ENCODE data around the gene MTG2.

The MTG2 gene

GRCh38 chr20:62176866-62177265 lies 6.0 kb upstream of the MTG2 start:
- H3K9me3 Mint-ChIP-seq = no peaks in the 10 kb centered on the region
- no peak overlapping the region for H3K4me3 Mint-ChIP-seq
- DNase-seq = no peak
- H3K27ac Mint-ChIP-seq = no peak overlapping the region
- H3K36me3 Mint-ChIP-seq (ENCODE audit: low read depth) = peaks cover 75% of the 10 kb centered on the region
- H3K4me1 Mint-ChIP-seq (ENCODE audit: low read depth) = peaks cover 7% of the 10 kb centered on the region
- H3K27me3 Mint-ChIP-seq = no peaks in the 10 kb centered on the region

GRCh38 chr20:62177307-62177706 lies 5.5 kb upstream of the MTG2 start:
- H3K27ac Mint-ChIP-seq = no peak overlapping the region

DNA sequence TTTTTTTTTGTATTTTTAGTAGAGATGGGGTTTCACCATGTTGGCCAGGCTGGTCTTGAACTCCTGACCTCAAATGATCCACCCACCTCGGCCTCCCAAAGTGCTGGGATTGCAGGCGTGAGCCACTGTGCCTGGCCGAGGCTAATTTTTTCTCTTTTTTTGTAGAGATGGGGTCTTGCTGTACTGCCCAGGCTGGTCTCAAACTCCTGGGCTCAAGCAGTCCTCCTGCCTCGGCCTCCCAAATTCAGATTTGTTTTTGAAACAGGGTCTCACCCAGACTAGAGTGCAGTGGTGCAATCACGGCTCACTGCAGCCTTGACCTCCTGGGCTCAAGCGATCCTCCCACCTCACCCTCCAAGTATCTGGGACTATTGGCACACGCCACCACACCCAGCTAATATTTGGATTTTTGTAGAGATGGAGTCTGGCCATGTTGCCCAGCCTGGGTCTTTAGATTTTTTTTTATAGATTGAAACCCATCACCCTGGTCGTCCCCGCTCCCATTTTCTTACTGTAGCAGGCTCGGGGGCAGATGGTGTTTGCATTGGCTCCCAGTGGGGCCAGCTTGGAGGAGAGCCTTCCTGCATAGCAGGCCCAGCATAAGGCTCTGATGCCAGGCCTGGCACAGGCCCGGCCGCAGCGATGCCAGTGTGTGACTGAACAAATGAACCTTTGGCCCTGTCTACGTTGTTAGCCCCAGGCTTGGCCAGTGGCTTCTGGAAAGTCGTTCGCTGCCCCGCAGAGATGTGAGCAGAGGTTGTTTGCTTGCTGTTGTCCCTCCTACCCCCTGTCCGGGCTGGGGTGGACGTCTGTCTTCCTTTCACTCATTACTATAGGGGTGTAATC lies 4.3 kb upstream of the MTG2 start:
- H3K27me3 Mint-ChIP-seq = no peaks in the 10 kb centered on the region
- no peak overlapping the region for H3K4me3 Mint-ChIP-seq
- H3K27ac Mint-ChIP-seq = no peak overlapping the region
- peaks cover 13% of the 10 kb centered on the region for H3K4me1 Mint-ChIP-seq (ENCODE audit: low read depth)
- peaks cover 75% of the 10 kb centered on the region for H3K36me3 Mint-ChIP-seq (ENCODE audit: low read depth)
- DNase-seq = no peak
- no peaks in the 10 kb centered on the region for H3K9me3 Mint-ChIP-seq

More at GRCh38 chr20:62177307-62177706, 5.5 kb upstream of the MTG2 start:
- Mint-ChIP-seq H3K27me3 (no peaks in the 10 kb centered on the region), H3K4me1 (ENCODE audit: low read depth) (peaks cover 10% of the 10 kb centered on the region), H3K4me3 (no peak overlapping the region), H3K36me3 (ENCODE audit: low read depth) (peaks cover 77% of the 10 kb centered on the region), H3K9me3 (no peaks in the 10 kb centered on the region)
- no peak for DNase-seq

GRCh38 chr20:62179162-62179504 lies 3.7 kb upstream of the MTG2 start:
- Mint-ChIP-seq H3K4me3 (no peak overlapping the region), H3K27me3 (no peaks in the 10 kb centered on the region), H3K36me3 (ENCODE audit: low read depth) (peaks cover 75% of the 10 kb centered on the region), H3K9me3 (no peaks in the 10 kb centered on the region), H3K4me1 (ENCODE audit: low read depth) (peaks cover 17% of the 10 kb centered on the region), H3K27ac (no peak overlapping the region)
- no peak for DNase-seq

- no peak for DNase-seq
- Mint-ChIP-seq H3K27ac (peak overlapping the region; percentile 97), H3K27me3 (no peaks in the 10 kb centered on the region), H3K36me3 (ENCODE audit: low read depth) (peaks cover 71% of the 10 kb centered on the region), H3K9me3 (no peaks in the 10 kb centered on the region), H3K4me3 (peak overlapping the region; percentile 90), H3K4me1 (ENCODE audit: low read depth) (peaks cover 37% of the 10 kb centered on the region)
Measured at GRCh38 chr20:62181808-62182207, 1.0 kb upstream of the MTG2 start.

GRCh38 chr20:62183426-62184142 lies 756 bp downstream of the MTG2 start:
- H3K9me3 Mint-ChIP-seq = no peaks in the 10 kb centered on the region
- no peaks in the 10 kb centered on the region for H3K27me3 Mint-ChIP-seq
- peaks cover 47% of the 10 kb centered on the region for H3K4me1 Mint-ChIP-seq (ENCODE audit: low read depth)
- peaks cover 62% of the 10 kb centered on the region for H3K36me3 Mint-ChIP-seq (ENCODE audit: low read depth)
- H3K27ac Mint-ChIP-seq = peak overlapping the region; percentile 90
- DNase-seq = no peak
- peak overlapping the region; percentile 90 for H3K4me3 Mint-ChIP-seq

DNA sequence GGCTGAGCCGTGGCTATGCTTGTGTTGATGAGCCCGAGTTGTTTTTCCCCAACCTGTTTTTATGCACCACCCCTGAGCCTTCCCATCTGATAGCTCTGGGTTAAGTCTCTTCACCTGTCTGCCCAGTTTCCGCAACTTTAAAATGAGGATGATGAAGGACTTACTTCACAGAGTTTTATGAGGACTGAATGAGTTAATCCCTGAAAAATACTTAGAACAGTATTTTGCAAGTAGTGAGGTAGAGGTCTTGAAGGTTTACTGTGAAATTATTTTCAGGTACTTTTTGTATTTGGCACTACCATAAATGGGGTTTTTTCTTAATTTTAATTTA lies 3.2 kb downstream of the MTG2 start:
- DNase-seq = no peak
- H3K4me3 Mint-ChIP-seq = no peak overlapping the region
- no peaks in the 10 kb centered on the region for H3K27me3 Mint-ChIP-seq
- H3K4me1 Mint-ChIP-seq (ENCODE audit: low read depth) = peaks cover 48% of the 10 kb centered on the region
- no peak overlapping the region for H3K27ac Mint-ChIP-seq
- H3K9me3 Mint-ChIP-seq = no peaks in the 10 kb centered on the region
- H3K36me3 Mint-ChIP-seq (ENCODE audit: low read depth) = peaks cover 68% of the 10 kb centered on the region

- Mint-ChIP-seq H3K27me3 (no peaks in the 10 kb centered on the region), H3K9me3 (no peaks in the 10 kb centered on the region), H3K27ac (peak overlapping the region; percentile 30), H3K4me3 (no peak overlapping the region), H3K4me1 (ENCODE audit: low read depth) (peaks cover 39% of the 10 kb centered on the region), H3K36me3 (ENCODE audit: low read depth) (peaks cover 70% of the 10 kb centered on the region)
- DNase-seq = no peak
Measured at GRCh38 chr20:62186887-62187866, 4.3 kb downstream of the MTG2 start.

DNA sequence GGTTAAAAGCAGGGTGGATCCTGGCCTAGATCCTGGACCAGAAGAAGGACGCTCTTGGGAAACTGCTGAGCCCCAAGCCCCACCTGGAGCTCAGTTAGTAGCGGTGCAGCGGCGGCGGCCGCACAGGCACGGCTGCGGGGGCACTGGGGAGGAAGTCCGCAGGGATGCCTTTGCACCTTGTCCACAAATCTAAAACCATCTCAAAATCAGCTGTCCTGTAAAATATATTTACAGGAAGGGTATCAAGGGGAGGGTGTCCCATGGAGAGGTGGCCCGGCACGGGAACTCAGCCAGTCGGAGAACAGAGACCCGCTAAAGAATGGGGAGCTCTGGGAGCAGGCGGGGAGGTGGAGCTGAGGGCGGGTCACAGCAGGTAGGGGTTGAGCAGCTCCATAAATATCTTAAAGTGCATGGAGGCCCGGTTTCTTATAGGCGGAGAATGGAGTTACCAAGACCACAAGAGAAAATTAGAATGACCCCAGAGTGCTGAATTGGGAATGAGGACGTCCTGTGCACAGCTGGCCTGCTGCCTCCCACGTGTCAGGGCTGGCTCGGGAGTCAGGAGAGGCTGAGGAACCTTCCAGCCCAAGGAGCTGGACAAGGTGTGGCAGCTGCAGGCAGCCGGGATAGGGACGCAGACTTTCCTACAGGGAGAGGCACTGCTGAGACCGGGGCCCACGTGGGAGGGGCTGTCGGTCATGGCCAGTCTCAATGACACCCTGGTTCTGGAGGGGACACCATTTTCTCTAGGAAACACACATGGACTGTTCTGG lies 8.0 kb downstream of the MTG2 start:
- peaks cover 70% of the 10 kb centered on the region for H3K36me3 Mint-ChIP-seq (ENCODE audit: low read depth)
- no peak overlapping the region for H3K4me3 Mint-ChIP-seq
- peaks cover 21% of the 10 kb centered on the region for H3K4me1 Mint-ChIP-seq (ENCODE audit: low read depth)
- no peaks in the 10 kb centered on the region for H3K27me3 Mint-ChIP-seq
- peak overlapping the region; percentile 29 for H3K27ac Mint-ChIP-seq
- no peaks in the 10 kb centered on the region for H3K9me3 Mint-ChIP-seq
- no peak for DNase-seq

DNA sequence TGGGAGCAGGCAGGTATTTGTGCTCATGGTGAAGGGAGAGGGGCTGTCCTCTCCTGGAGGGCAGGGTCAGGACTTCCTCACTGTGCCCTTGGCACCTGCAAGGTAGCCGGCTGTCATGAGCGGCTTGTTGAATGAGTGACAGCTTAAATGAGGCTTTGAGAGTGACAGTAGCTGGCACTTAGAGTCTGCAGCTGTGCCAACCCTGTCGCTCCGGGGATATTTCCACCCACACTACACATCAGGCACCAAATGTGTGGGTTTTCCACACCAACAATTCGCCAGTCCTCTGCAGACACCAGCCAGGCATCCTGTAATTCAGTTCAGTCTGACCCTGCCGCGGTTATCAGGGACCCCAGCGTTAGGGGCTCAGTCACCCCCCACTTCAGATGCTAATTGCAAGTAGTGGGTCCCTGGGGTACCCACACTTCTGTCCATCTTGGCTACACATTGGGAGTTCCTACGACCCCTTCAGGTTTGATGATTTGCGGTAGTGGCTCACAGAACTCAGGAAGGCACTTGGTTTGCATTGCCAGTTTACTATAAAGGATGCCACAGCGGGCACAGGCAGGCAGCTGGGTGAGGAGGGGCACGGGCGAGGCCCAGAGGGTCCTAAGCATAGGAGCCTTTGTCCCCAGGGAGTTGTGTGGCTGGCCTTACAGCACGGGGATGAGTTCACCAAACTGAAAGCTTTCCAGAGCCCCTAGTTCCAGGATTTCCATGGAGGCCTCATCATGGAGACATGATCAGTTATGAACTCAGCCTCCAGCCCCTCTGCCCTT lies 9.1 kb downstream of the MTG2 start:
- Mint-ChIP-seq H3K9me3 (no peaks in the 10 kb centered on the region), H3K4me3 (no peak overlapping the region), H3K36me3 (ENCODE audit: low read depth) (peaks cover 68% of the 10 kb centered on the region), H3K27me3 (no peaks in the 10 kb centered on the region), H3K27ac (no peak overlapping the region), H3K4me1 (ENCODE audit: low read depth) (peaks cover 14% of the 10 kb centered on the region)
- no peak for DNase-seq

GRCh38 chr20:62192635-62193034 lies 9.8 kb downstream of the MTG2 start:
- Mint-ChIP-seq H3K9me3 (no peaks in the 10 kb centered on the region), H3K36me3 (ENCODE audit: low read depth) (peaks cover 69% of the 10 kb centered on the region), H3K27ac (no peak overlapping the region), H3K27me3 (no peaks in the 10 kb centered on the region), H3K4me1 (ENCODE audit: low read depth) (peaks cover 9% of the 10 kb centered on the region), H3K4me3 (no peak overlapping the region)
- DNase-seq = no peak

DNA sequence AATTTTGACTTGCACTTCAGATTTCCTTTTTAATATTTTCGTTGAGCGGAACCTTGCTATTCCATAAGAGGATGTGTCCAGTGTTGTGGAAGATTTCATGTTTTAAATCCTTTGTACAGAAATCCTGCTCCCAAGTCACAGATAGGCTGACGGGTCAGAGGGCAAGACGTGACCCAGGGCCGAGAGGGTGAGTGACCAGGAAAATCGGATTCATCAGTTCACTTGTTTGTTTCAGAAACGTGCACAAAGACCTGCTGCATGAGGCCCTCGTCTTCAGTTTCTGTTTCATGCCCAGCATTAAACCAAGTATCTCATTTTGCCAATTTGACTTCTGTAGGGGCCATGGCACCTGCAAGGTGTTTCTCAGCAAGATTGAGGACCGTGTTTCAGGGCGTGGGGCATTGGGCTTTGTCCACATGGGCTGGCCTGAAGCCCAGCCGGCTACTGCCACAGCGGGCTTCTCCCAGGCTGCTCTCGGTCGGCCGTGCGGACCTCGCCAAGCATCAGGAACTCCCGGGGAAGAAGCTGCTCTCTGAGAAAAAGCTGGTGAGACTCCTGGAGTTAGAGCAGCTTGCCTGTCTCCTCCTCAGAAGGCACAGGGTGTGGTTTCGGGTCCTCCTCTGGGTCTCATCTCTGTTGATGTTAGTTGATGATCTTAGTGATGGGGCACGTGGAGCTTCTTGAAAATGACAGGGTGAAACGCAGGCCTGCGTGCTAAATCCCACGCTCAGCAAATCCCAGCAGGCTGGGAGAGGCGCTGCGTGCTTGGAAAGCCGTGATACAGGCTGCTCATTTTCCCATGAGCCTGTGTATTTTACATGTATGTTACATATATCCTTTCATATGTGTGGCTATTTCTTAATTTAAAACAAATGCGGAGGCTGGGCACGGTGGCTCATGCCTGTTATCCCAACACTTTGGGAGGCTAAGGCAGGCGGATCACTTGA lies 10.5 kb downstream of the MTG2 start:
- no peak for DNase-seq
- Mint-ChIP-seq H3K4me3 (no peak overlapping the region), H3K36me3 (ENCODE audit: low read depth) (peaks cover 76% of the 10 kb centered on the region), H3K27ac (no peak overlapping the region), H3K9me3 (no peaks in the 10 kb centered on the region), H3K27me3 (no peaks in the 10 kb centered on the region), H3K4me1 (ENCODE audit: low read depth) (peaks cover 5% of the 10 kb centered on the region)

DNA sequence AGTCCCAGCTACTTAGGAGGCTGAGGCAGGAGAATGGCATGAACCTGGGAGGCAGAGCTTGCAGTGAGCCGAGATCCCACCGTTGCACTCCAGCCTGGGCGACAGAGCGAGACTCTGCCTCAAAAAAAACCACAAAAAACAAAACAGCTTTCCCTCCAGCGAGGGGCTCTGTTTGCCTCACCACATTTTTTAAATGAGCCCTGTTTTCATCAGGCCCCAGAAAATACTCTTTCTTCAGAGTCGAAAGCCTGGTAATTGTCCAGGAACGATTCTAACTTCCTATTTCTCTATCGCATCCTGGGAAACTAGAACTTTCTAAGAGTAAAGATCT lies 12.2 kb downstream of the MTG2 start:
- Mint-ChIP-seq H3K36me3 (ENCODE audit: low read depth) (peaks cover 79% of the 10 kb centered on the region), H3K4me1 (ENCODE audit: low read depth) (peaks cover 3% of the 10 kb centered on the region)

More for the DNA sequence above, 12.2 kb downstream of the MTG2 start:
- Mint-ChIP-seq H3K9me3 (no peaks in the 10 kb centered on the region), H3K4me3 (no peak overlapping the region), H3K27ac (no peak overlapping the region), H3K27me3 (no peaks in the 10 kb centered on the region)
- DNase-seq = no peak

Data from activated T-cell treated with anti-CD3 and anti-CD28 coated beads, Interleukin-2, amount 50 U/mL, for 24 hours (primary cell).